ENCODE measurements around the gene ZP3. TPM values are rescaled to one million over a fixed set of nuclear protein-coding genes. Genes with fewer than 3 reads are reported as not detected.

Gene ZP3
- total and polyA plus RNA-seq, 2 of the 8 experiments (the other 6 are each of a cell fraction or from before 2014, with no cell fraction given): 1.5 to 2.4 TPM

DNA sequence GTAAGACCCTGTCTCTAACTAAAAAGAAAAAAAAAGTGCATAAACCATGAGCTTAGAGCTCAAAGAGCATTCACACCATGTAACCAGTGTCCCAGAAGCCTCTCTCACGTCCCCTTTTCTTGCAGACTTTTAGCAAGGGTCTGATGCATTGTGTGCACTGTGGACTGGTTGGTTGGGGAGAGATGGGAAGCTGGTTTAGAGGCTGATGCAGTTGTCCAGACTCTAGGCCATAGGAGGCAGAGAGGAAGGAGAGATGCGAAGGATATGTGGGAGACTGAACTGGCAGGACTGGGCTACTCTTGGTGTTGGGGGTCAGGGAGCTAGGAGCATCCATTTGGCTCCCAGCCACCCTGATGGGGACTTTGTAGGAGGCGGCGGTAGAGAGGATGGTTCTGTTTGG is 17.0 kb upstream of the ZP3 start (continued):
- TF ChIP-seq, protein P1, sequence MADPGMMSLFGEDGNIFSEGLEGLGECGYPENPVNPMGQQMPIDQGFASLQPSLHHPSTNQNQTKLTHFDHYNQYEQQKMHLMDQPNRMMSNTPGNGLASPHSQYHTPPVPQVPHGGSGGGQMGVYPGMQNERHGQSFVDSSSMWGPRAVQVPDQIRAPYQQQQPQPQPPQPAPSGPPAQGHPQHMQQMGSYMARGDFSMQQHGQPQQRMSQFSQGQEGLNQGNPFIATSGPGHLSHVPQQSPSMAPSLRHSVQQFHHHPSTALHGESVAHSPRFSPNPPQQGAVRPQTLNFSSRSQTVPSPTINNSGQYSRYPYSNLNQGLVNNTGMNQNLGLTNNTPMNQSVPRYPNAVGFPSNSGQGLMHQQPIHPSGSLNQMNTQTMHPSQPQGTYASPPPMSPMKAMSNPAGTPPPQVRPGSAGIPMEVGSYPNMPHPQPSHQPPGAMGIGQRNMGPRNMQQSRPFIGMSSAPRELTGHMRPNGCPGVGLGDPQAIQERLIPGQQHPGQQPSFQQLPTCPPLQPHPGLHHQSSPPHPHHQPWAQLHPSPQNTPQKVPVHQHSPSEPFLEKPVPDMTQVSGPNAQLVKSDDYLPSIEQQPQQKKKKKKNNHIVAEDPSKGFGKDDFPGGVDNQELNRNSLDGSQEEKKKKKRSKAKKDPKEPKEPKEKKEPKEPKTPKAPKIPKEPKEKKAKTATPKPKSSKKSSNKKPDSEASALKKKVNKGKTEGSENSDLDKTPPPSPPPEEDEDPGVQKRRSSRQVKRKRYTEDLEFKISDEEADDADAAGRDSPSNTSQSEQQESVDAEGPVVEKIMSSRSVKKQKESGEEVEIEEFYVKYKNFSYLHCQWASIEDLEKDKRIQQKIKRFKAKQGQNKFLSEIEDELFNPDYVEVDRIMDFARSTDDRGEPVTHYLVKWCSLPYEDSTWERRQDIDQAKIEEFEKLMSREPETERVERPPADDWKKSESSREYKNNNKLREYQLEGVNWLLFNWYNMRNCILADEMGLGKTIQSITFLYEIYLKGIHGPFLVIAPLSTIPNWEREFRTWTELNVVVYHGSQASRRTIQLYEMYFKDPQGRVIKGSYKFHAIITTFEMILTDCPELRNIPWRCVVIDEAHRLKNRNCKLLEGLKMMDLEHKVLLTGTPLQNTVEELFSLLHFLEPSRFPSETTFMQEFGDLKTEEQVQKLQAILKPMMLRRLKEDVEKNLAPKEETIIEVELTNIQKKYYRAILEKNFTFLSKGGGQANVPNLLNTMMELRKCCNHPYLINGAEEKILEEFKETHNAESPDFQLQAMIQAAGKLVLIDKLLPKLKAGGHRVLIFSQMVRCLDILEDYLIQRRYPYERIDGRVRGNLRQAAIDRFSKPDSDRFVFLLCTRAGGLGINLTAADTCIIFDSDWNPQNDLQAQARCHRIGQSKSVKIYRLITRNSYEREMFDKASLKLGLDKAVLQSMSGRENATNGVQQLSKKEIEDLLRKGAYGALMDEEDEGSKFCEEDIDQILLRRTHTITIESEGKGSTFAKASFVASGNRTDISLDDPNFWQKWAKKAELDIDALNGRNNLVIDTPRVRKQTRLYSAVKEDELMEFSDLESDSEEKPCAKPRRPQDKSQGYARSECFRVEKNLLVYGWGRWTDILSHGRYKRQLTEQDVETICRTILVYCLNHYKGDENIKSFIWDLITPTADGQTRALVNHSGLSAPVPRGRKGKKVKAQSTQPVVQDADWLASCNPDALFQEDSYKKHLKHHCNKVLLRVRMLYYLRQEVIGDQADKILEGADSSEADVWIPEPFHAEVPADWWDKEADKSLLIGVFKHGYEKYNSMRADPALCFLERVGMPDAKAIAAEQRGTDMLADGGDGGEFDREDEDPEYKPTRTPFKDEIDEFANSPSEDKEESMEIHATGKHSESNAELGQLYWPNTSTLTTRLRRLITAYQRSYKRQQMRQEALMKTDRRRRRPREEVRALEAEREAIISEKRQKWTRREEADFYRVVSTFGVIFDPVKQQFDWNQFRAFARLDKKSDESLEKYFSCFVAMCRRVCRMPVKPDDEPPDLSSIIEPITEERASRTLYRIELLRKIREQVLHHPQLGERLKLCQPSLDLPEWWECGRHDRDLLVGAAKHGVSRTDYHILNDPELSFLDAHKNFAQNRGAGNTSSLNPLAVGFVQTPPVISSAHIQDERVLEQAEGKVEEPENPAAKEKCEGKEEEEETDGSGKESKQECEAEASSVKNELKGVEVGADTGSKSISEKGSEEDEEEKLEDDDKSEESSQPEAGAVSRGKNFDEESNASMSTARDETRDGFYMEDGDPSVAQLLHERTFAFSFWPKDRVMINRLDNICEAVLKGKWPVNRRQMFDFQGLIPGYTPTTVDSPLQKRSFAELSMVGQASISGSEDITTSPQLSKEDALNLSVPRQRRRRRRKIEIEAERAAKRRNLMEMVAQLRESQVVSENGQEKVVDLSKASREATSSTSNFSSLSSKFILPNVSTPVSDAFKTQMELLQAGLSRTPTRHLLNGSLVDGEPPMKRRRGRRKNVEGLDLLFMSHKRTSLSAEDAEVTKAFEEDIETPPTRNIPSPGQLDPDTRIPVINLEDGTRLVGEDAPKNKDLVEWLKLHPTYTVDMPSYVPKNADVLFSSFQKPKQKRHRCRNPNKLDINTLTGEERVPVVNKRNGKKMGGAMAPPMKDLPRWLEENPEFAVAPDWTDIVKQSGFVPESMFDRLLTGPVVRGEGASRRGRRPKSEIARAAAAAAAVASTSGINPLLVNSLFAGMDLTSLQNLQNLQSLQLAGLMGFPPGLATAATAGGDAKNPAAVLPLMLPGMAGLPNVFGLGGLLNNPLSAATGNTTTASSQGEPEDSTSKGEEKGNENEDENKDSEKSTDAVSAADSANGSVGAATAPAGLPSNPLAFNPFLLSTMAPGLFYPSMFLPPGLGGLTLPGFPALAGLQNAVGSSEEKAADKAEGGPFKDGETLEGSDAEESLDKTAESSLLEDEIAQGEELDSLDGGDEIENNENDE (IDR thresholded peaks at IDR 0.05; ENCODE audit: insufficient replicate concordance, low read length): no peak
- no peak for TF ChIP-seq RNF2 (IDR thresholded peaks at IDR 0.05; ENCODE audit: borderline replicate concordance, low read depth, low read length, missing control alignments, poor library complexity, severe bottlenecking)
- no peak for TF ChIP-seq KDM5A (IDR thresholded peaks at IDR 0.05; ENCODE audit: low read length)
- no peak for TF ChIP-seq YY1 (IDR thresholded peaks at IDR 0.05; ENCODE audit: low read depth, low read length)
